SKM-1 (cell line): ENCODE data around the gene EXT2.

Experiments used
- DNase-seq: peaks from one replicate; lab custom pipeline; 2025; ENCODE audit not compliant: unreplicated experiment; lab: John Stamatoyannopoulos, UW

Gene EXT2

GRCh38 chr11:44263738-44264437 lies 168.4 kb downstream of the EXT2 start:
- DNase-seq = no peak

GRCh38 chr11:44264438-44264749 lies 168.9 kb downstream of the EXT2 start:
- DNase-seq = no peak

- no peak for DNase-seq
Observed at GRCh38 chr11:44264761-44265160, 169.3 kb downstream of the EXT2 start.

- DNase-seq = no peak
Observed at GRCh38 chr11:44266056-44266780, 170.7 kb downstream of the EXT2 start.

- no peak for DNase-seq
Observed at GRCh38 chr11:44267006-44267749, 171.7 kb downstream of the EXT2 start.

GRCh38 chr11:44267750-44268613 lies 172.5 kb downstream of the EXT2 start:
- DNase-seq = no peak

- DNase-seq = no peak
Observed at GRCh38 chr11:44268614-44269080, 173.2 kb downstream of the EXT2 start.

GRCh38 chr11:44269369-44270351 lies 174.2 kb downstream of the EXT2 start:
- no peak for DNase-seq

- DNase-seq = no peak
Observed at GRCh38 chr11:44270403-44271273, 175.2 kb downstream of the EXT2 start.

- DNase-seq = no peak
Observed at GRCh38 chr11:44271286-44271685, 175.8 kb downstream of the EXT2 start.

GRCh38 chr11:44274404-44274803 lies 178.9 kb downstream of the EXT2 start:
- no peak for DNase-seq

- no peak for DNase-seq
Observed at GRCh38 chr11:44275241-44275640, 179.8 kb downstream of the EXT2 start.

GRCh38 chr11:44275961-44276550 lies 180.6 kb downstream of the EXT2 start:
- no peak for DNase-seq

GRCh38 chr11:44277196-44278090 lies 182.0 kb downstream of the EXT2 start:
- no peak for DNase-seq

GRCh38 chr11:44279483-44279882 lies 184.0 kb downstream of the EXT2 start:
- DNase-seq = no peak

- DNase-seq = no peak
Observed at GRCh38 chr11:44280257-44280656, 184.8 kb downstream of the EXT2 start.

GRCh38 chr11:44281151-44281550 lies 185.7 kb downstream of the EXT2 start:
- no peak for DNase-seq

- DNase-seq = no peak
Observed at GRCh38 chr11:44282620-44283019, 187.1 kb downstream of the EXT2 start.
